Measurements from ENCODE around the gene LRRC15.

LRRC15 gene

GRCh38 chr3:194326192-194326967 lies 43.2 kb downstream of the LRRC15 start:
- TF ChIP-seq CTCF (IDR thresholded peaks at IDR 0.05; ENCODE audit: low read depth, low read length, missing control alignments): no peak
- DNase-seq (ENCODE audit: low read depth): no peak
- no peak overlapping the region for H3K4me3 ChIP-seq (ENCODE audit: low read depth, low read length)

GRCh38 chr3:194325424-194326153 lies 44.0 kb downstream of the LRRC15 start:
- no peak for DNase-seq (ENCODE audit: low read depth)
- H3K4me3 ChIP-seq (ENCODE audit: low read depth, low read length): no peak overlapping the region
- TF ChIP-seq CTCF (IDR thresholded peaks at IDR 0.05; ENCODE audit: low read depth, low read length, missing control alignments): no peak

- no peak for TF ChIP-seq CTCF (IDR thresholded peaks at IDR 0.05; ENCODE audit: low read depth, low read length, missing control alignments)
- no peak overlapping the region for H3K4me3 ChIP-seq (ENCODE audit: low read depth, low read length)
- DNase-seq (ENCODE audit: low read depth): no peak
Observed at GRCh38 chr3:194324823-194325327, 44.7 kb downstream of the LRRC15 start.

- TF ChIP-seq CTCF (IDR thresholded peaks at IDR 0.05; ENCODE audit: low read depth, low read length, missing control alignments): no peak
- no peak overlapping the region for H3K4me3 ChIP-seq (ENCODE audit: low read depth, low read length)
- no peak for DNase-seq (ENCODE audit: low read depth)
Observed at GRCh38 chr3:194323785-194324735, 45.5 kb downstream of the LRRC15 start.

- H3K4me3 ChIP-seq (ENCODE audit: low read depth, low read length): no peak overlapping the region
- TF ChIP-seq CTCF (IDR thresholded peaks at IDR 0.05; ENCODE audit: low read depth, low read length, missing control alignments): no peak
- DNase-seq (ENCODE audit: low read depth): no peak
Observed at GRCh38 chr3:194322678-194323211, 46.8 kb downstream of the LRRC15 start.

Measured in GM12864 (cell line).